Measurements from ENCODE around the gene SMAD4. TPM values are rescaled to one million over a fixed set of nuclear protein-coding genes. Genes with fewer than 3 reads are reported as not detected.

The SMAD4 gene
- total RNA-seq, 2 experiments from 2014 or later, result 66.8 to 72.7 TPM

DNA sequence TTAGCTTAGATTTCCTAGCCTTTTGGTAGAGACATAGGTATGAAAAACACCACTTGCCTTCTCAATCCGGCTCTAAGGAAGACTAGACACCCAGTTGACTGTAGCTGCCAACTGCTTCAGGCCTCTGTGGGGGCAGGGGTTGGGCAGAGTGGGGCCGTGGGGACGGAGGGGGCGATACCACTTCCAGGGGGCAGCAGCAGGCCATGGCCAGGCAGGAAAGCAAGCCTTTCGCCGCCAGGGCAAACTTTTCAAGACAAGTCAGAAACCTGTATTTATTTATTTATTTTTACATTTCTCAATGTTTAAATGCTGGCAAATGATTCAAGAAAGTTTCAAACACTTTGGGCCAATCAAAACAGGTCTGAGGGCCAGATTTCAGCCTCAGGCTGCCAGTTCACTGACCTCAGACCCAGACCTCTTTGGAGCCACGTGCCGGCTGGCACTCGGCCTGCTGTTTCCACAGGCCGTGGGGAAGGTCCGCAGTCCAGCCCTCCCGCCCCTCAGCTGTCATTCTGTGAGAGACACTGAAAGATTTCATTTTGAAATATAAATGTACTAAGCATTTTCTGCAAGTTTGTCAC, 103.7 kb downstream of the SMAD4 start:
- ATAC-seq, result no peak
- Mint-ChIP-seq H3K4me3 (no peak overlapping the region), H3K36me3 (no peaks in the 10 kb centered on the region), H3K4me1 (no peaks in the 10 kb centered on the region), H3K27ac (no peak overlapping the region), H3K9me3 (ENCODE audit: low read depth) (no peaks in the 10 kb centered on the region), H3K27me3 (no peaks in the 10 kb centered on the region)
- no peak for DNase-seq
- CTCF ChIA-PET, result no interaction called here

Other genes starting within 250 kb of the SMAD4 start
- not detected for gene MRO, start 210.2 kb upstream of the SMAD4 start, total RNA-seq
- 10 to 100 TPM; 77.2 to 86.9 TPM for gene ME2, start 151.1 kb upstream of the SMAD4 start, total RNA-seq
- 10 to 100 TPM in 1 of 2 experiments, 1 to 10 TPM in 1; 7.6 to 10.3 TPM for gene ELAC1, start 62.2 kb upstream of the SMAD4 start, total RNA-seq
- 10 to 100 TPM; 48.4 to 59.8 TPM for gene MEX3C, start 167.5 kb downstream of the SMAD4 start, total RNA-seq

All from activated CD8-positive, alpha-beta memory T cell treated with anti-CD3 and anti-CD28 coated beads, Interleukin-2, amount 10 ng/mL, durations not matched to agents 7 days and 5 days (primary cell).